Caco-2 (cell line): ENCODE measurements around the gene DNAJB4. TPM values are rescaled to one million over a fixed set of nuclear protein-coding genes. Genes with fewer than 3 reads are reported as not detected.

Experiments used
- BruUV-seq: library from RNA; stranded (reverse); fragments of 400-500 nt; replicated peaks from 2 replicates; lab custom pipeline; 2021; lab: Mats Ljungman, UMichigan
- CTCF ChIA-PET: fragments of 300-600 bp; sonication (Branson Sonifier 250); formaldehyde crosslinking; loops from one replicate; lab custom pipeline; 2022; ENCODE audit warnings: antibody characterized with exemption; lab: Charles Lee
- POLR2A ChIA-PET: fragments of 300-600 bp; sonication (Branson Sonifier 250); formaldehyde crosslinking; loops from one replicate; lab custom pipeline; 2022; ENCODE audit warnings: antibody characterized with exemption; lab: Charles Lee
- DNase-seq, 2 experiments: peaks; one replicate each; pipeline versions ENCODE4 v3.0.0 to v3.0.0-alpha.2; 2020 to 2022
- H3K27me3 ChIP-seq: replicated peaks from 2 replicates; pipeline ENCODE4 v1.6.0; 2011; ENCODE audit warnings: low read length; ENCODE audit not compliant: control insufficient read depth, insufficient read depth
- H3K36me3 ChIP-seq: 2 replicates; pipeline ENCODE4 v1.5.1; 2011; ENCODE audit warnings: low read length; ENCODE audit not compliant: control insufficient read depth, insufficient read depth
- H3K4me1 ChIP-seq: fragments of 250-450 bp; sonication (Bioruptor Pico); 2 replicates; pipeline ENCODE4 v1.5.1; 2020; ENCODE audit warnings: mild to moderate bottlenecking
- H3K4me3 ChIP-seq: 2 replicates; pipeline ENCODE4 v1.5.1; 2011; ENCODE audit warnings: low read depth, mild to moderate bottlenecking, control low read depth, low read length
- H3K9me3 ChIP-seq: fragments of 250-450 bp; sonication (Bioruptor Pico); 2 replicates; pipeline ENCODE4 v1.5.1; 2020; ENCODE audit warnings: mild to moderate bottlenecking, moderate library complexity
- H3K27ac Mint-ChIP-seq: one replicate; pipeline ENCODE4 v1.8.0; 2022; ENCODE audit warnings: mixed read lengths; ENCODE audit not compliant: unreplicated experiment
- H3K27me3 Mint-ChIP-seq: one replicate; pipeline ENCODE4 v1.8.0; 2022; ENCODE audit warnings: mixed read lengths; ENCODE audit not compliant: insufficient read depth, unreplicated experiment
- H3K36me3 Mint-ChIP-seq: one replicate; pipeline ENCODE4 v1.8.0; 2022; ENCODE audit warnings: mild to moderate bottlenecking, mixed read lengths; ENCODE audit not compliant: insufficient read depth, unreplicated experiment
- H3K4me1 Mint-ChIP-seq: one replicate; pipeline ENCODE4 v1.8.0; 2022; ENCODE audit warnings: low read depth, mixed read lengths; ENCODE audit not compliant: unreplicated experiment
- H3K4me3 Mint-ChIP-seq: one replicate; pipeline ENCODE4 v1.8.0; 2022; ENCODE audit warnings: mild to moderate bottlenecking, moderate library complexity, mixed read lengths; ENCODE audit not compliant: unreplicated experiment
- H3K9me3 Mint-ChIP-seq: one replicate; pipeline ENCODE4 v1.8.0; 2022; ENCODE audit warnings: mixed read lengths; ENCODE audit not compliant: unreplicated experiment
- intact Hi-C: fragments of 100-400 bp; cut with micrococcal nuclease; formaldehyde crosslinking; loops from one replicate; pipeline ENCODE4 v1.10.0; 2022; ENCODE audit not compliant: unreplicated experiment
- total RNA-seq: library from RNA; stranded (reverse); gene quantifications from 2 replicates; pipeline ENCODE4 v1.2.3, GENCODE V29; 2022
- TF ChIP-seq, protein P1 (sequence below), 2 experiments: fragments of 200-600 bp in 1 of 2; IDR thresholded peaks; 1 replicate in 1 of 2; 2 replicates in 1 of 2; pipeline versions ENCODE4 v1.5.1 to v1.8.0; 2011 to 2022; ENCODE audit warnings: antibody characterized with exemption in 1 of 2, control low read depth in 1 of 2, inconsistent platforms in 1 of 2, low read depth in 1 of 2, low read length in 1 of 2, mild to moderate bottlenecking in 1 of 2, moderate library complexity in 1 of 2; ENCODE audit not compliant: insufficient read depth in 1 of 2, severe bottlenecking in 1 of 2, unreplicated experiment in 1 of 2

Gene DNAJB4
- total RNA-seq, 1 experiment from 2014 or later = 6.5 TPM

DNA sequence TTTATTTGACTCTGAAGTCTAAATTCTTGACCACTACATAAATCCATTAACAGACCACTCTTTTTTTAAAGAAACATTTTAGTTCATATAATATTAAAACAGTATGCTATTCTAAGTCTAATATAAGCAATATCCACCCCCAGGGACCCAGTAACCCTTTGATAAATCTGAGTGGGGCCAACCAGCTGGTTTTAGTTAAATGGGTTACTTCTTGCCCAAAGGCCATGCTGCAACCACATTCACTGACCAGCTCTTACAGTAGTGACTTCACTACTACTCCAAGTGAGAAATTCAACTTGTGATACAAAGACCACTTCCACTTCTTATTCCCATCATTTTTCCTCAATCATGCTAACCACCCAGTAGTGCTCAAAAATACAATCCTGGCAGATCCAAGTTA, 46.3 kb upstream of the DNAJB4 start:
- Mint-ChIP-seq H3K36me3 (peaks cover 63% of the 10 kb centered on the region), H3K4me3 (no peak overlapping the region), H3K9me3 (no peaks in the 10 kb centered on the region), H3K27me3 (no peaks in the 10 kb centered on the region), H3K4me1 (no peaks in the 10 kb centered on the region), H3K27ac (peak overlapping the region; percentile 28)
- H3K4me3 ChIP-seq = no peak overlapping the region
- ChIA-PET POLR2A (no interaction called here), CTCF (no interaction called here)
- no peaks in the 10 kb centered on the region for H3K9me3 ChIP-seq
- no peaks in the 10 kb centered on the region for H3K27me3 ChIP-seq
- no TSS peak for BruUV-seq
- no peak for DNase-seq
- intact Hi-C loops = no loop called here
- no peaks in the 10 kb centered on the region for H3K4me1 ChIP-seq
- no peaks in the 10 kb centered on the region for H3K36me3 ChIP-seq
- TF ChIP-seq, protein P1, sequence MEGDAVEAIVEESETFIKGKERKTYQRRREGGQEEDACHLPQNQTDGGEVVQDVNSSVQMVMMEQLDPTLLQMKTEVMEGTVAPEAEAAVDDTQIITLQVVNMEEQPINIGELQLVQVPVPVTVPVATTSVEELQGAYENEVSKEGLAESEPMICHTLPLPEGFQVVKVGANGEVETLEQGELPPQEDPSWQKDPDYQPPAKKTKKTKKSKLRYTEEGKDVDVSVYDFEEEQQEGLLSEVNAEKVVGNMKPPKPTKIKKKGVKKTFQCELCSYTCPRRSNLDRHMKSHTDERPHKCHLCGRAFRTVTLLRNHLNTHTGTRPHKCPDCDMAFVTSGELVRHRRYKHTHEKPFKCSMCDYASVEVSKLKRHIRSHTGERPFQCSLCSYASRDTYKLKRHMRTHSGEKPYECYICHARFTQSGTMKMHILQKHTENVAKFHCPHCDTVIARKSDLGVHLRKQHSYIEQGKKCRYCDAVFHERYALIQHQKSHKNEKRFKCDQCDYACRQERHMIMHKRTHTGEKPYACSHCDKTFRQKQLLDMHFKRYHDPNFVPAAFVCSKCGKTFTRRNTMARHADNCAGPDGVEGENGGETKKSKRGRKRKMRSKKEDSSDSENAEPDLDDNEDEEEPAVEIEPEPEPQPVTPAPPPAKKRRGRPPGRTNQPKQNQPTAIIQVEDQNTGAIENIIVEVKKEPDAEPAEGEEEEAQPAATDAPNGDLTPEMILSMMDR (IDR thresholded peaks at IDR 0.05; ENCODE audit: insufficient read depth in 1 of 2, low read depth in 1 of 2, low read length in 1 of 2, severe bottlenecking in 1 of 2, unreplicated experiment in 1 of 2) = no peak

DNA sequence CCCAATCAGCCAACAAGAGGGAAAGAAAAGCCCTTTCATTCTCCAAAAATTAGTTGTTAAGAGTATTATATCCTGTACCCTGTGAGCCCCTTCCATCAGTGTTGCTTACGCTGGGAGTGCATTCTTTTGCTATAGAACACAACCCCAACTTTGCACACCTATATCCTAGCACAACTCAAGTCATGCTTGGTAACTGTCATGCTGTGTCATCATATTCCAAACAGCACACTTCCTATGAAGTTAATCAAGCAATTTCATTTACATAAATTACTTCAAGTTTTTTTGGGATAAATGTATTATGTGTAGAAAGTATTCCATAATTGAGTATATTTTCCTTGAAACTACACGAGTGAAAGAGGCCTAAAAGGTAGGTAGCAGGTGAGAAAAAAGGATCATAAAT, 45.9 kb upstream of the DNAJB4 start:
- DNase-seq = no peak
- Mint-ChIP-seq H3K27me3 (no peaks in the 10 kb centered on the region), H3K36me3 (peaks cover 67% of the 10 kb centered on the region), H3K4me1 (no peaks in the 10 kb centered on the region), H3K4me3 (no peak overlapping the region), H3K27ac (peak overlapping the region; percentile 28), H3K9me3 (no peaks in the 10 kb centered on the region)
- intact Hi-C loops = no loop called here
- Histone ChIP-seq H3K4me3 (no peak overlapping the region), H3K36me3 (no peaks in the 10 kb centered on the region), H3K4me1 (no peaks in the 10 kb centered on the region), H3K27me3 (no peaks in the 10 kb centered on the region), H3K9me3 (no peaks in the 10 kb centered on the region)
- TF ChIP-seq, protein P1 (IDR thresholded peaks at IDR 0.05; ENCODE audit: insufficient read depth in 1 of 2, low read depth in 1 of 2, low read length in 1 of 2, severe bottlenecking in 1 of 2, unreplicated experiment in 1 of 2) = no peak
- CTCF ChIA-PET = no interaction called here
- POLR2A ChIA-PET = no interaction called here
- no TSS peak for BruUV-seq

DNA sequence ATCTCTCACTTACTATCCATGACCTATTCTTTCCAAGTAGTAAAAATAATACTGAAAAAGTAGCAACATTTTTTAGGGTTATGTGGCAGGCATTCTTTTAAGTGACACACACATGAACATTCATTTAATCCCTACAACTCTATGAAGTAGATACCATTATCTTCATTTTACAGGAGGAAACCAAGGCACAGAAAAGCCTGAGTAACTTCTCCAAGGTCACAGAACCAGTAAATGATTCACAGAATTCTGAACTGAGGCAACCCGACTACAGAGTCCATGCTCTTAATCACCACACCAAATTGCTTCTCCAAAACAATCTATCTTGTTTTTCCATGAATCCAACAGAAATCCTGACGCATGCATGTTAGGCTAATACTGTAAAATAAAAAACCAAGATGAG, 43.3 kb upstream of the DNAJB4 start:
- intact Hi-C loops = no loop called here
- CTCF ChIA-PET = no interaction called here
- TF ChIP-seq, protein P1 (IDR thresholded peaks at IDR 0.05; ENCODE audit: insufficient read depth in 1 of 2, low read depth in 1 of 2, low read length in 1 of 2, severe bottlenecking in 1 of 2, unreplicated experiment in 1 of 2) = no peak
- Mint-ChIP-seq H3K27me3 (no peaks in the 10 kb centered on the region), H3K9me3 (no peaks in the 10 kb centered on the region), H3K4me3 (no peak overlapping the region), H3K36me3 (peaks cover 82% of the 10 kb centered on the region), H3K4me1 (no peaks in the 10 kb centered on the region), H3K27ac (no peak overlapping the region)
- H3K36me3 ChIP-seq = peaks cover 3% of the 10 kb centered on the region; the same call in 1 of the 2 replicates
- no peaks in the 10 kb centered on the region for H3K4me1 ChIP-seq
- H3K27me3 ChIP-seq = no peaks in the 10 kb centered on the region
- DNase-seq = no peak
- no peaks in the 10 kb centered on the region for H3K9me3 ChIP-seq
- no TSS peak for BruUV-seq
- no peak overlapping the region for H3K4me3 ChIP-seq
- POLR2A ChIA-PET = no interaction called here
